Measurements from ENCODE around the gene SLC25A6. TPM values are rescaled to one million over a fixed set of nuclear protein-coding genes. Genes with fewer than 3 reads are reported as not detected.

The SLC25A6 gene
- polyA plus RNA-seq, 3 donors, result 442 to 769 (median 449) TPM

DNA sequence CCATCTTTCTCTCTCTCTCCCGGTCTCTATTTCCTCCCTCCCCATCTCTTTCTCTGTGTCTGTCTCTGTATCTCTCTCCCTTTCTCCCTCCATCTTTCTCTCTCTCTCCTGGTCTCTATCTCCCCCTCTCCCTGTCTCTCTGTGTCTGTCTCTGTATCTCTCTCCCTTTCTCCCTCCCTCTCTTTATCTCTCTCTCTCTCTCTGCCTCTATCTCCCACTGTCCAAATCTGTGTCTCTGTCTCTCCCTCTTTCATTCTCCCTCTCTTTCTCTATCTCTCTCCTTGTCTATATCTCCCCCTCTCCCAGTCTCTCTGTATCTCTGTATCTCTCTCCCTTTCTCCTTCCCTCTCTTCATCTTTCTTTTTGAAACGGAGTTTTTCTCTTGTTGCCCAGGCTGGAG lies 31.7 kb downstream of the SLC25A6 start:
- Histone ChIP-seq H3K9me3 (replicated peaks in 1 of 2; ENCODE audit: control insufficient read depth in 1 of 2, insufficient read depth in 1 of 2, low read length in 2 of 2) (peaks cover 8 to 9% of the 10 kb centered on the region in 2 donors), H3K4me3 (replicated peaks in 1 of 3; ENCODE audit: low read depth in 2 of 3, low read length in 3 of 3) (no peak overlapping the region), H3K4me1 (ENCODE audit: control insufficient read depth in 1 of 2, insufficient read depth in 2 of 2, low read length in 2 of 2) (no peaks in the 10 kb centered on the region), H4K20me1 (ENCODE audit: insufficient read depth, low read length) (no peaks in the 10 kb centered on the region), H3K27me3 (ENCODE audit: control insufficient read depth in 2 of 2, insufficient read depth in 2 of 2, low read length in 2 of 2) (no peaks in the 10 kb centered on the region), H3K4me2 (replicated peaks; ENCODE audit: extremely low read depth, low read length, poor library complexity, severe bottlenecking) (no peak overlapping the region), H3K27ac (ENCODE audit: low read depth in 1 of 2, low read length in 2 of 2) (no peak overlapping the region), H3K36me3 (replicated peaks in 1 of 2; ENCODE audit: control insufficient read depth in 1 of 2, insufficient read depth in 2 of 2, low read length in 2 of 2) (peaks cover 10 to 19% of the 10 kb centered on the region in 2 donors), H2AFZ (ENCODE audit: insufficient read depth, low read depth, low read length, poor library complexity, severe bottlenecking) (no peak overlapping the region), H3K79me2 (ENCODE audit: insufficient read depth, low read length) (no peaks in the 10 kb centered on the region), H3K9ac (ENCODE audit: insufficient read depth, low read length, poor library complexity, severe bottlenecking) (no peak overlapping the region)
- peaks cover 36 to 56% of the 10 kb centered on the region in 2 donors for H3K36me3 Mint-ChIP-seq
- H3K4me1 Mint-ChIP-seq, result no peaks in the 10 kb centered on the region
- H3K27ac Mint-ChIP-seq, result peak overlapping the region in 2 of 7 donors; percentile 27 to 43
- WGBS (ENCODE audit: insufficient coverage), result 94% methylated on average over 2 of the region's 2 CpGs
- intact Hi-C loops (cut with micrococcal nuclease), result no loop called here
- DNase-seq, result no peak
- peaks cover 3 to 16% (median 13%) of the 10 kb centered on the region in 7 donors for H3K9me3 Mint-ChIP-seq
- TF ChIP-seq, protein P1, sequence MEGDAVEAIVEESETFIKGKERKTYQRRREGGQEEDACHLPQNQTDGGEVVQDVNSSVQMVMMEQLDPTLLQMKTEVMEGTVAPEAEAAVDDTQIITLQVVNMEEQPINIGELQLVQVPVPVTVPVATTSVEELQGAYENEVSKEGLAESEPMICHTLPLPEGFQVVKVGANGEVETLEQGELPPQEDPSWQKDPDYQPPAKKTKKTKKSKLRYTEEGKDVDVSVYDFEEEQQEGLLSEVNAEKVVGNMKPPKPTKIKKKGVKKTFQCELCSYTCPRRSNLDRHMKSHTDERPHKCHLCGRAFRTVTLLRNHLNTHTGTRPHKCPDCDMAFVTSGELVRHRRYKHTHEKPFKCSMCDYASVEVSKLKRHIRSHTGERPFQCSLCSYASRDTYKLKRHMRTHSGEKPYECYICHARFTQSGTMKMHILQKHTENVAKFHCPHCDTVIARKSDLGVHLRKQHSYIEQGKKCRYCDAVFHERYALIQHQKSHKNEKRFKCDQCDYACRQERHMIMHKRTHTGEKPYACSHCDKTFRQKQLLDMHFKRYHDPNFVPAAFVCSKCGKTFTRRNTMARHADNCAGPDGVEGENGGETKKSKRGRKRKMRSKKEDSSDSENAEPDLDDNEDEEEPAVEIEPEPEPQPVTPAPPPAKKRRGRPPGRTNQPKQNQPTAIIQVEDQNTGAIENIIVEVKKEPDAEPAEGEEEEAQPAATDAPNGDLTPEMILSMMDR (IDR thresholded peaks at IDR 0.05), result no peak
- H3K27me3 Mint-ChIP-seq (ENCODE audit: low read depth in 3 of 3), result peaks cover 3 to 7% (median 5%) of the 10 kb centered on the region in 3 donors
- no peak overlapping the region for H3K4me3 Mint-ChIP-seq

- peaks cover 8 to 9% of the 10 kb centered on the region in 2 donors for H3K9me3 ChIP-seq (replicated peaks in 1 of 2; ENCODE audit: control insufficient read depth in 1 of 2, insufficient read depth in 1 of 2, low read length in 2 of 2)
- H3K9ac ChIP-seq (ENCODE audit: insufficient read depth, low read length, poor library complexity, severe bottlenecking), result no peak overlapping the region
- no peak overlapping the region for H3K4me3 ChIP-seq (replicated peaks in 1 of 3; ENCODE audit: low read depth in 2 of 3, low read length in 3 of 3)
- no peaks in the 10 kb centered on the region for H4K20me1 ChIP-seq (ENCODE audit: insufficient read depth, low read length)
- H3K36me3 ChIP-seq (replicated peaks in 1 of 2; ENCODE audit: control insufficient read depth in 1 of 2, insufficient read depth in 2 of 2, low read length in 2 of 2), result peaks cover 10 to 19% of the 10 kb centered on the region in 2 donors
- intact Hi-C loops (cut with micrococcal nuclease), result loop anchor here in 1 of 2 donors (5.0 kb wide), 1 partner anchor 67 kb away; no protein-coding TSS in a partner anchor
- TF ChIP-seq, protein P1 (IDR thresholded peaks at IDR 0.05), result no peak
- H3K4me3 Mint-ChIP-seq, result no peak overlapping the region
- peaks cover 3 to 7% (median 5%) of the 10 kb centered on the region in 3 donors for H3K27me3 Mint-ChIP-seq (ENCODE audit: low read depth in 3 of 3)
- WGBS (ENCODE audit: insufficient coverage), result 100% methylated on average over 4 of the region's 4 CpGs
- no peak overlapping the region for H2AFZ ChIP-seq (ENCODE audit: insufficient read depth, low read depth, low read length, poor library complexity, severe bottlenecking)
- H3K9me3 Mint-ChIP-seq, result peaks cover 3 to 12% (median 10%) of the 10 kb centered on the region in 7 donors
- H3K4me2 ChIP-seq (replicated peaks; ENCODE audit: extremely low read depth, low read length, poor library complexity, severe bottlenecking), result no peak overlapping the region
- H3K36me3 Mint-ChIP-seq, result peaks cover 34 to 52% of the 10 kb centered on the region in 2 donors
- no peaks in the 10 kb centered on the region for H3K27me3 ChIP-seq (ENCODE audit: control insufficient read depth in 2 of 2, insufficient read depth in 2 of 2, low read length in 2 of 2)
- H3K4me1 Mint-ChIP-seq, result no peaks in the 10 kb centered on the region
- H3K79me2 ChIP-seq (ENCODE audit: insufficient read depth, low read length), result no peaks in the 10 kb centered on the region
- no peak overlapping the region for H3K27ac ChIP-seq (ENCODE audit: low read depth in 1 of 2, low read length in 2 of 2)
- H3K27ac Mint-ChIP-seq, result peak overlapping the region in 3 of 7 donors; percentile 18 to 79 (median 42)
- no peak for DNase-seq
- peaks cover 0 to under 1% of the 10 kb centered on the region in 2 donors for H3K4me1 ChIP-seq (ENCODE audit: control insufficient read depth in 1 of 2, insufficient read depth in 2 of 2, low read length in 2 of 2)
Measured at GRCh38 chrX:1359477-1359873, 32.4 kb downstream of the SLC25A6 start.

Measured in CD14-positive monocyte (primary cell).